Activated T-helper 9 cell treated with anti-CD3 and anti-CD28 coated beads, Interleukin-2, amount 50 U/mL, for 16 hours (primary cell): Measurements from ENCODE around the gene AICDA.

Experiments
- DNase-seq: peaks from one replicate; pipeline ENCODE4 v3.0.0-alpha.2; 2020; ENCODE audit warnings: low read depth

Gene AICDA

GRCh38 chr12:8554451-8555195, 58.0 kb downstream of the AICDA start:
- no peak for DNase-seq

- no peak for DNase-seq
Observed at GRCh38 chr12:8553088-8553627, 59.5 kb downstream of the AICDA start.
